HG02642 (cell line): Measurements from ENCODE around the gene RAB26.

Experiments
- ATAC-seq: cut with Tn5 transposase; IDR thresholded peaks from one replicate; pipeline ENCODE4 v1.9.1; 2021; ENCODE audit warnings: mild to moderate bottlenecking; ENCODE audit not compliant: unreplicated experiment, poor library complexity

RAB26 gene

GRCh38 chr16:2157480-2158261 is 9.2 kb downstream of the RAB26 start:
- no peak for ATAC-seq

- ATAC-seq = no peak
Observed at GRCh38 chr16:2158262-2158638, 9.8 kb downstream of the RAB26 start.

- ATAC-seq = no peak
Observed at GRCh38 chr16:2159175-2159838, 10.9 kb downstream of the RAB26 start.

- no peak for ATAC-seq
Observed at GRCh38 chr16:2160915-2161551, 12.6 kb downstream of the RAB26 start.

GRCh38 chr16:2161911-2162310 is 13.5 kb downstream of the RAB26 start:
- ATAC-seq = no peak

- ATAC-seq = no peak
Observed at GRCh38 chr16:2162676-2163118, 14.3 kb downstream of the RAB26 start.

- no peak for ATAC-seq
Observed at GRCh38 chr16:2163211-2163881, 14.9 kb downstream of the RAB26 start.

- no peak for ATAC-seq
Observed at GRCh38 chr16:2165861-2166260, 17.4 kb downstream of the RAB26 start.

- ATAC-seq = no peak
Observed at GRCh38 chr16:2166263-2167067, 18.0 kb downstream of the RAB26 start.

GRCh38 chr16:2167068-2167638 is 18.7 kb downstream of the RAB26 start:
- no peak for ATAC-seq

GRCh38 chr16:2170080-2170479 is 21.7 kb downstream of the RAB26 start:
- no peak for ATAC-seq

- no peak for ATAC-seq
Observed at GRCh38 chr16:2170587-2171435, 22.4 kb downstream of the RAB26 start.

GRCh38 chr16:2171601-2172178 is 23.3 kb downstream of the RAB26 start:
- ATAC-seq = no peak

GRCh38 chr16:2172688-2173335 is 24.4 kb downstream of the RAB26 start:
- no peak for ATAC-seq

GRCh38 chr16:2173366-2173765 is 24.9 kb downstream of the RAB26 start:
- ATAC-seq = no peak

- ATAC-seq = no peak
Observed at GRCh38 chr16:2173916-2174315, 25.5 kb downstream of the RAB26 start.

- no peak for ATAC-seq
Observed at GRCh38 chr16:2174396-2175131, 26.1 kb downstream of the RAB26 start.
